Ishikawa (cell line): ENCODE results near the gene PDZD8.

Source experiments
- CEBPB ChIP-seq: IDR thresholded peaks from 2 replicates; pipeline ENCODE4 v1.6.1; 2012
- EGR1 ChIP-seq: IDR thresholded peaks from 2 replicates; pipeline ENCODE4 v1.6.1; 2012
- EP300 ChIP-seq: IDR thresholded peaks from 2 replicates; pipeline ENCODE4 v1.6.1; 2012; ENCODE audit warnings: borderline replicate concordance
- FOXM1 ChIP-seq: IDR thresholded peaks from 2 replicates; pipeline ENCODE4 v1.6.1; 2012; ENCODE audit warnings: low read depth, borderline replicate concordance
- MAX ChIP-seq: IDR thresholded peaks from 2 replicates; pipeline ENCODE4 v1.6.1; 2012
- NFIC ChIP-seq: IDR thresholded peaks from 2 replicates; pipeline ENCODE4 v1.6.1; 2012
- RAD21 ChIP-seq: IDR thresholded peaks from 2 replicates; pipeline ENCODE4 v1.6.1; 2012; ENCODE audit warnings: low read depth
- REST ChIP-seq: IDR thresholded peaks from 2 replicates; pipeline ENCODE4 v1.6.1; 2012; ENCODE audit warnings: low read depth, mild to moderate bottlenecking
- TEAD4 ChIP-seq: IDR thresholded peaks from 2 replicates; pipeline ENCODE4 v1.6.1; 2012
- YY1 ChIP-seq: IDR thresholded peaks from 2 replicates; pipeline ENCODE4 v1.6.1; 2012; ENCODE audit warnings: low read depth
- ZBTB7A ChIP-seq: IDR thresholded peaks from 2 replicates; pipeline ENCODE4 v1.6.1; 2012; ENCODE audit warnings: low read depth

DNA sequence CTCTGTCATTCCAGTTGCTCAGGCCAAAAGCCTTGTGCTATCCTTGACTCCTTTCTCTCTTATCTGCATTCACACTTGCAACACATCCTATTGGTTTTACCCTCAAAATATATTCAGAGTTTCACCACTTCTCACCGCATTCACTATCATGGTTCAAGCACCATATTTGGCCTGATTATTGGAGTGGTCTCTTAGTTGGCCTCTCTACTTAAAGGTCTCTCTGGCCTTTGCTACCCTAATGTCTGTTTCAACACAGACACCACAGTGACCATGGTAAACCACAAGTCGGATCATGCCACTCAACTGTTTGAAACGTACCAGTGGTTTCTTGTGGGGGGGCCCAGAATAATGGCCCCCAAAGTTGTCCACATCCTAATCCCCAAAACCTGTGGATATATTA, 15.2 kb upstream of the PDZD8 start:
- TF ChIP-seq EP300: no peak
- TF ChIP-seq MAX: no peak
- no peak for TF ChIP-seq ZBTB7A
- TF ChIP-seq NFIC: no peak
- no peak for TF ChIP-seq RAD21
- TF ChIP-seq TEAD4: no peak
- TF ChIP-seq YY1: no peak
- TF ChIP-seq FOXM1: no peak
- no peak for TF ChIP-seq REST
- no peak for TF ChIP-seq EGR1
- TF ChIP-seq CEBPB: no peak
